ENCODE data around the gene MBP. TPM values are rescaled to one million over a fixed set of nuclear protein-coding genes. Genes with fewer than 3 reads are reported as not detected.

The MBP gene
- total RNA-seq, 1 experiment from 2014 or later: 4.5 TPM

DNA sequence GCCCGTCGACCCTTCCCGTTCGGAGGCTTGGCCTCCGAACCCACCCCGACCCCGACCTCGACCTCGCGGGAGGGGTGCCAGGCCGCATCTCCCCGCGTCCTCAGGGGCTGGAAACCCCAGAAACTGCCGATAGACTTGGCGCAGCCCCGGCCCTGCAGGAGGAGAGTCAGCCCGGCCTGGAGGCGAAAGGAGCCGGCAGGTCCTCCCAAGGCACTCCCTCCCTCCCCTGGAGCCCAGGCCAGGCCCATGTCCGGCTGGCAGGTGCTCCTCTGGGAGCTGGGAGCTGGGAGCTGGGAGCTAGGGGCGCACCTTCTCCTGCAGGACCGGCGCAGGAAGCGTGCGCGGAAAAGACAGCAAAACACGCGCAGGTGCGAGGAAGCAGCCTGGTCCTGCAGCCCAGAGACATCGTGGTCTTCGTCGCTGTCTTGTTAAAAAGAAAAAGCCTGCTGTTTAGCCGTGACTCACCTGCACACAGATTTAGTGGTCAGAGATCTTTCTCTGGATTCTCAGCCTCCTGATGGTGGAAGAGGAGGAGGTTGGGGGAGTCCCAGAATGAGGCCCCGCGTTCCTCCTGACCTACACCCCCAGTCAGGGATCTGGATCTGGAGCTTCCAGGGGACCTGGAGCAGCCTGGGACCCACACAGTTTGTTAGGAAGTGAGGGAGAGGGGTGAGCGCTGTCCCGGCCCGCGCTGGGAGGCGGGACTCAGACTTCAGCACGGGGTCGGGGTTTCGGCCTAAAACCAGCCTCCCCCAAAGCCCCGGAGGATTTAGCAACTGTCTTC lies 660 bp upstream of the MBP start:
- Histone ChIP-seq H3K4me3 (ENCODE audit: insufficient read depth, low read depth, low read length) (peak overlapping the region; percentile 72), H3K27me3 (ENCODE audit: control insufficient read depth, insufficient read depth, low read length) (peaks cover 38% of the 10 kb centered on the region), H3K36me3 (replicated peaks; ENCODE audit: control insufficient read depth, insufficient read depth, low read length) (no peaks in the 10 kb centered on the region)
- peak; percentile 85 for DNase-seq

DNA sequence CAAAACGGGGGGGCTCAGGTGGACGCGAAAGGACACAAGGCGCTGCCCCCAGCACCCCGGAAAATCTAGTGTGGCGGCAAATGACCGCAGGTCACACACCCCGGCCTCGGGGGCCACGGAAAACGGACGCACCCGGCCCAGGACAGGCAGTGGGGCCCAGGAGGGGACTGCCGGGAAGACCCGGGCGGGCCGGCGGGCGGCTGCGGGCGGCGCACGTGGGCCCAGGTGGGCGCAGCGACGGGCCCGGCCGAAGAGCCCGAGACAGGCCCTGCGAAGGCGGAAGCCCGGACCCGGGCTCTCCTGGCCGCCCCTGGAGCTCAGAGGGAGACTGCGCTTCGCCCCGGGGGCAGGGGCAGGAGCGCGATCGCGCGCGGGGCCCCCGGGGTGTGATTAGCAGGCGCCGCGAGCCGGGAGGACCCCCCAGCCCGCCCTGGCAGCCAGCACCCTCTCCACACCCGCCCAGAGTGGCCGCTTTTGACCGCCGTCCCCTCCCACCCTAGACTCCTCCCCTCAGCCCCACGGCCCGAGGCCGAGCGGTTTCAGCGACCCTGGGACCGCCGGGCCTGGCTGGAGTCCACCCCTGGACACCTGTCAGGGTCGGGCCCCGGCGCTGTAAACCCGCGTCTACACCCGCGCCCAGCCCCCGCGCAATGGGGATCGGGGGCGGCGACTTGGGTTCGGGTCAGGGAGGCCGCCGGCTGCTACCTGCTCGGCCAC lies 773 bp downstream of the MBP start:
- peak; percentile 85 for DNase-seq
- Histone ChIP-seq H3K36me3 (replicated peaks; ENCODE audit: control insufficient read depth, insufficient read depth, low read length) (no peaks in the 10 kb centered on the region), H3K27me3 (ENCODE audit: control insufficient read depth, insufficient read depth, low read length) (peaks cover 38% of the 10 kb centered on the region)

DNA sequence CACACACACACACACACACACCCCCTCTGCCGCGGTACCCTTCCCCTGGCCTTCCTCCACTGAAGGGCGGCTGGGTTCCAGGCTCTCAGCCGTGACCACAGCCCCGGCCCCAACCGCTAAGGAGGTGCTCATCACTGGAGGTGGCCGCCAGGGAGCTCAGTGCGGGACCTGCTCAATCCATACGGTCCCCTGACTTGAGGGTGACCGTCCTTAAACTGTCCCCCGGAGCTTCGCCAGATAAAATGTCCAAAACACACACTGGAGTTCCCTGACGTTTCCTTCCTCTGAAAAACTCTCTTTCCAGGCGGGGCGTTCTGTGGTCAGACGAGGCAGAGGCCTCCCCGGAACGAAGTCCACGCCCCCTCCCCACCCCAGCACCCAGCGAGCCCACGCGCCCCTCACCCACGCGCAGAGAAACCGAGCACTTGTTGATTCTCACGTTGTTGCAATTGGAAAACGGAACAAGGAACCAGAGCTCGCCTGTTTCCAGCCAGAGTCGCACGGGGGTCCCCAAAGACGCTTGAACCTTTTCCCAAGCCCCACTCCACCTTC lies 1.4 kb downstream of the MBP start:
- Histone ChIP-seq H3K27me3 (ENCODE audit: control insufficient read depth, insufficient read depth, low read length) (peaks cover 38% of the 10 kb centered on the region), H3K4me3 (ENCODE audit: insufficient read depth, low read depth, low read length) (peak overlapping the region; percentile 72), H3K36me3 (replicated peaks; ENCODE audit: control insufficient read depth, insufficient read depth, low read length) (no peaks in the 10 kb centered on the region)
- DNase-seq: peak; percentile 61

More for the DNA sequence above, 773 bp downstream of the MBP start:
- H3K4me3 ChIP-seq (ENCODE audit: insufficient read depth, low read depth, low read length): peak overlapping the region; percentile 72

DNA sequence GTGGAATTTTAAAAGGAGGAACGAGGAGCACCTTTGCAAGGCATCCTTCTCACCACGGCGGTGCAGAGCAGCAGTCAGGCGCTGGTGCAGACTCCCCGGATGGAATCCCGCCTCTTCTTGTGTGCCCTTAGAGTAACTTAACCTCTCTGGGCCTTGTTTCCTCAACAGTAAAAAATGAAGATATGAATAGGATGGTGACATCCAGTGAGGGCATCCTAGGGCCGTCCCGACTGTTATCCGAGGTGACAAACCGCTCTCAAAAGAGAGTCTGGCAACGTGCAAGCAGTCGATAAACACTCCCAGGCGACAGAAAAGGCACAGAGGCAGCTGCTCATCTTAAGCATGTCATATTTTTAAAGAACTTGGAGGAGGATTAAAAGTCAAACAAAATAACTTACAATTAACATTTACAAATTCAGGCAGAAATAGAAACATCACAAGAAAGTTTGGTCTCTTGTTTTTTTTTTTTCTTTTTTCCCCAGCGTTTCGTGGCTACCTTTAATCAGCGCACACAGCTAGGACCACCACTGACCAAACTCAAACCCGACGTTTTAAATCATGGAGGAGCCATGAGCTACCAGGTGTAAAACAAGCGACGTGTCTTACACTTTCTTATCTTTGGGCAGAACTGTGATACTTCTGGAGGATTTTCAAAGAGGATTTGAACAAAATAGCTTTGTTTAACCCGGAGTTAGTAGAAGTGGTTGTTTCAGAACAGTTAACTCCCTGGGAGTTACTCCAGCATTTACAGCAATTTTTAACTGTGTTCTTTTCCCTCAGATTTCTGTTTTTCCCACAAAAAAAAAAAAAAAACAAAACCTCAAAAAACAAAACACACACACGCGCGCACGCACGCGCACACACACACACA lies 2.1 kb downstream of the MBP start:
- no peaks in the 10 kb centered on the region for H3K36me3 ChIP-seq (replicated peaks; ENCODE audit: control insufficient read depth, insufficient read depth, low read length)
- H3K27me3 ChIP-seq (ENCODE audit: control insufficient read depth, insufficient read depth, low read length): peaks cover 38% of the 10 kb centered on the region
- H3K4me3 ChIP-seq (ENCODE audit: insufficient read depth, low read depth, low read length): no peak overlapping the region
- DNase-seq: no peak

DNA sequence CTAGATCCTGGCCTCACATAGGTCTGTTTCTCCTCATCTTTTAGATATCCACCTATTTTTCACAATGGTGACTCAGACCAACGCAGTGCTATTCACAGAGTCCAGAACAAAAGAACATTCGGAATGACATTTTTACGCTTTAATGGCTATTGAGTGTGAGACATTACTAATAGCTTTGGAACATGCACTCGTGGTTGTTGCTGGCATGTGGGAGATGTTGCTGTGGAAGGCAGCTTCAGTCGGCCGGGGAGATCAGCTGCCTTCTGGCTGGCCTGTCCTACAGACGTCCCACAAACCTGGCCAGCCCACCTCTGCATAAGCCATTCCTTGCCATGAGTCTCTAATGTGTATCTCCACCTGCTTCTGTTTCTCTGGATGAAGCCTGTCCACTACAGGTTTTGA lies 3.4 kb downstream of the MBP start:
- DNase-seq: no peak
- Histone ChIP-seq H3K27me3 (ENCODE audit: control insufficient read depth, insufficient read depth, low read length) (peaks cover 36% of the 10 kb centered on the region), H3K36me3 (replicated peaks; ENCODE audit: control insufficient read depth, insufficient read depth, low read length) (no peaks in the 10 kb centered on the region), H3K4me3 (ENCODE audit: insufficient read depth, low read depth, low read length) (no peak overlapping the region)

DNA sequence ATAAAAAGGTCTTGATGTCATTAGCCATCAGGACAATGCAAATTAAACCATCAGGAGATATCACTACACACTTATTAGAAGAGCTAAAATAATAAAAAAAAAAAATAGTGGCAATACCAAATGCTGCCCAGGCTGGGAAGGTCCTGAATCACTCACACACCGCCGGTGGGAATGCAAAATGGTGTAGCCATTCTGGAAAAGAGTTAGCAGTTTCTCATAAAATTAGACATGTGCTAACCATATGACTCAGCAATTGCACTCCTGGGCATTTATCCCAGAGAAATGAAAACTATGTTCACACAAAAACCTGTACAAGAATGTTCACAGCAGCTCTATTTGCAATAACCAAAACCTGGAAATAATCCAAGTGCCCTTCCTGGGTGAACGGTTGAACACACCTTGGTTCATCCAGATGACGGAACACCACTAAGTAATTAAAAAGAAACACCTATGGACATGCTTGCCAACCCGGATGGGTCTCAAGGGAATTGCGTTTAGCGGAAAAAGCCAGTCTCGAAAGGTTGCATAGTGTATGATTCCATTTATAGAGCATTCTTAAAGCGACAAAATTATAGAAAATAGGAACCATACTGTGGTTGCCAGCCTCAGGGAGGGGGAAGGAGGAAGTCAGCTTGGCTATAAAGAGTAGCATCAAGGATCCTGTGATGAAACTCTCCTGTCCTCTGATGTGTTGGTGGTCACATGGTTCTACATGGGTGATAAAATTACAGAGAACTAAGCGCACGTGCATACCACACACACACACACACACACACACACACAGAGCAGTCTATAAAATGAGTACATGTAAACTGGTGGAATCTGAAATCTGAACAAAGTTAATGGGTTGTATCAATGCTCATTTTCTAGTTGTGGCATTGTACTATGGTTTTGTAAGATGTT lies 4.6 kb downstream of the MBP start:
- Histone ChIP-seq H3K36me3 (replicated peaks; ENCODE audit: control insufficient read depth, insufficient read depth, low read length) (no peaks in the 10 kb centered on the region), H3K4me3 (ENCODE audit: insufficient read depth, low read depth, low read length) (no peak overlapping the region), H3K27me3 (ENCODE audit: control insufficient read depth, insufficient read depth, low read length) (peaks cover 25% of the 10 kb centered on the region)
- DNase-seq: no peak

DNA sequence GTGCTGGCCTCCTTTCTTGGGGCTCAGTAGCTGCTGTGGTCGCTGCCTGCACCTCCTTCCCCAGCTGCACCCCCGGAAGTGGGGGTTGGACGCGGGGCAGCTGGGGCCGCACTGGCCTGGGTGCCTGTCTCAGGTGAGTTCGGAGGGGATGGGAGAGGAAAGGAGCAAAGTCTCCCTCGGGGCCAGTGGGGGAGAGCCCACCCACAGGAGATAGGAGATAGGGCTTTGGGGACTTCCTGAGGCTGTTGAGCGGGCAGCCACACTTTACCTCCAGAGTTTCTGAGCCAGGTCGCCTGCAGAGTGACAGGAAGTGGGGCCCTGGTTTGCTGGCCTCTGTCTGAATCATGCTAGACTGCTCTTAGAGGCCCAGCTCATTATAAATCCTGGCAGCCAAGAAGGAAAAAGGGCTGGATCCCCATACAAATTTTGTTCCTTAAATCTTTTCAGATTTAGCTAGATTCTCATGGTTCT lies 8.1 kb downstream of the MBP start:
- no peak overlapping the region for H3K4me3 ChIP-seq (ENCODE audit: insufficient read depth, low read depth, low read length)
- peak; percentile 67 for DNase-seq
- no peaks in the 10 kb centered on the region for H3K36me3 ChIP-seq (replicated peaks; ENCODE audit: control insufficient read depth, insufficient read depth, low read length)
- H3K27me3 ChIP-seq (ENCODE audit: control insufficient read depth, insufficient read depth, low read length): no peaks in the 10 kb centered on the region; the same call in 1 of the 2 replicates

DNA sequence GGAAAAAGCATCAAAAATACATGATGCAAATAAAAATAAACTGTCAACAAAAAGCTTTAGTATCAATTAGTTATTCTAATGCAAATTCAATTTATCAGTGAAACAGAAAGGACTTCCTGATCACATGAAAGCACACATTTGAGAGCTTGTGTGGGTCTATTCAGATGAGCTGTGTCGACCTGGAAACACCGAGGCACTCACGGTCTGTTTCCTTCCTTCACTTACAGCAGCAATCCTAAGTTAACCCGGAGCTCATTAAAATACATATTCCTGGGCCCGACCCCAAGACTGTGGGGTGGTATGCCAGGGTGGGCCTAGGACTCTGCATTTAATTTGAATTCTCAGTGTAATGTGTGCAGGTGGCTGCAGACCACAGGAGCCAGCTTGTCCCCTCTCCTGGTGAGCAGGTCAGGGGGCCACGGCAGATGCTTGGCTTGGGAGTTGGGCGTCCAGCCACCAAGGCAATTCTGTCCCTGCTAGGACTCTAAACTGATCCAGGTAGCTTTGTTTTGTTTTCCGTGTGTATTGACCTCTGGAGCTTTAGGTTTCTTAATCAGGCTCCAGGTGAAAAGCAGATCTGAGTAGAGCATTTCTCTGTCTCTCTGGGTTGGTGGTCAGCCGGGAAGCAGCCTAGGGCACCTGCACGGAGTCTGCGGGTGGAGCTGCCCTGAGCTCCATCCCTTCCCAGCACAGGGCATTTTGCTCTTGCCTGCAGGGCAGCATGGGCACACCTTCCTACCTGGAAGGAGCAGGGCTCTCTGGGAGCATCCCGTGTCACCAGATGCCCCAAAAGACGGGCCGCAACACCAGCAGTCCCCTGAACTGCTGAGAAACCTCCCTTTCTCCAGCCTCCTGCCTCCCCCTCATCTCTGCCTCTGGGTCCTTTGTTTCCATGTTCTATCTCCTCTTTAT lies 9.0 kb downstream of the MBP start:
- H3K36me3 ChIP-seq (replicated peaks; ENCODE audit: control insufficient read depth, insufficient read depth, low read length): no peaks in the 10 kb centered on the region
- no peaks in the 10 kb centered on the region; the same call in 1 of the 2 replicates for H3K27me3 ChIP-seq (ENCODE audit: control insufficient read depth, insufficient read depth, low read length)
- DNase-seq: peak; percentile 54
- H3K4me3 ChIP-seq (ENCODE audit: insufficient read depth, low read depth, low read length): no peak overlapping the region

DNA sequence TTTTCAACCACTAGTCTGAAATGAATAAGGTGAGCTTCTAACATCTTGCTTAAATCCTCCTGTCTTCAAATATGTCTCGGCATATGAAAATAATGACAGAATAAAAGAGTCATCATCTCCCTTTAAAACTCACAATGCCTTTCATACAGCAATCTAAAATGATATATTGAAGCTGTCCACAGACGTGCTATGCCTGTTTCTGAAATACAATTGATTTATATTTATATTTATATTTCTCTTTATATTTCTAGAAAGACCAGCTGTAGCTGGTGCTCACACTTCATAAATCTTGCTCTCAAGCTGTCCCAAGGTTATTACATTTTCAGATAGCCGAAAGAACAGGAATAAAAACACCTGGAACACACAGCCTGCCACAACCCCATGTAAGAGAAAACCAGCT lies 11.1 kb downstream of the MBP start:
- H3K36me3 ChIP-seq (replicated peaks; ENCODE audit: control insufficient read depth, insufficient read depth, low read length): no peaks in the 10 kb centered on the region
- no peak for DNase-seq
- H3K27me3 ChIP-seq (ENCODE audit: control insufficient read depth, insufficient read depth, low read length): no peaks in the 10 kb centered on the region
- no peak overlapping the region for H3K4me3 ChIP-seq (ENCODE audit: insufficient read depth, low read depth, low read length)

DNA sequence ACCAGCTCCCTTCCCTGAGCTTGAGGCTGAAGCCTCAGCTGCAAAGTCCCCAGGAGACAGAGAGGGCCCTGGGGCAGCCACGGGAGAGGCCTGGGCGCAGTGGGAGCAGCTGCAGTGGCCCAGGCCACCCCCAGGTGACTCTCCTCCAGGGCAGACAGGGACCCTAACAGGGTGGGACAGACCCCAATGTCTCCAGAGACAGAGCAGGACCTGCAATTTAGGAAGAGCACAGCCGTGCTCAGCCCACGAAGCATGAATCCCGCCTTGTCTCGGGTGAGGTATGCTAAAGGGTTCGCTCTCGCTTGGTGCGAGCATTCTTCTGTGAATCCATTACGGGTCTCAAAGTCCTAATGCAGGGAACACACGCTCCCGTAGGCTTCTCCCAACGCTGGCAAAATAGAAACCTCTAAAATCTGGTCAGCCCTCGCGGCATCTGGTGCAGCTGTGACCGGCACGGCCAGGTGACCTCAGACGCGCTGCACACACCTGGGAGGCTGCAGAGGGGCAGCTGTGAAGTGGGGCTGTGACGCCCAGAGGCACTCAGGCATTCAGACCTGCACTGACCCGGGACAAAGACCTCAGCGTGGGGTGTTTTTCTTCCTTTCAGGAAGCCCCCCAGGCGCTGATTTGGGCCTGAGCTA lies 12.6 kb downstream of the MBP start:
- Histone ChIP-seq H3K36me3 (replicated peaks; ENCODE audit: control insufficient read depth, insufficient read depth, low read length) (no peaks in the 10 kb centered on the region), H3K4me3 (ENCODE audit: insufficient read depth, low read depth, low read length) (no peak overlapping the region), H3K27me3 (ENCODE audit: control insufficient read depth, insufficient read depth, low read length) (no peaks in the 10 kb centered on the region)
- DNase-seq: peak; percentile 58

DNA sequence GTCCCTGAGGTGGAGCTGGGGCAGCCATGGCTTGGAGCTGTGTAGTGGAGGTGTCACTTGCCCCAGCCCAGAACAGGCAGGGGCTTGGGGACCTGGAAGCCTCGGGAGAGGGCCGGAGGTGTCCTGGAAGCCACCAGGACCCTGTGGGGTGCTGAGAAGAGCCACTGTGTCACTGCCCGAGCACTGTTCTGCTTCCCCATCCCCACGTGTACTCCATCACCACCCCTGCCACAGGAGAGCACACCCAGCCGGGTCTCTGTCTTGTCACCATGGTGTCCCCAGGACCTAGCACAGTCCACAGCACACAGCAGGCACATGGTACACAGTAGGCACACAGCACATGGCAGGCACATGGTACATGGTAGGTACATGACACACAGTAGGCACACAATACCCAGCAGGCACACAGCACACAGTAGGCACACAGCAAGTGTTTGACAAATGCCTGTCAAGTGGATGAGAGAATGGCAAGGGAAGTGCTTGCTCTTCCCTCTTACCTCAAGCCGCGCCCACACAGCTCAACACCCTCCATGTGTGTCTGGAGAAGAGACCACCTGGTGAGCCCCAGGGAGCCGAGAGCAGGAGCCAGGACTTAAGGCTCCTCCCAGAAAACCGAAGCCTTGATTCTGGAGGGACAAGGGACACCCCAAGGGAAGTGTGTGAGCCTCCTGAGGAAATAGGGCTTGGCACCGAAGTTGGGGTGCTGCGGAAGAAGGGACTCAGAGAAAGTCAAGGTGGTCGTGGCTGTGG lies 13.3 kb downstream of the MBP start:
- no peaks in the 10 kb centered on the region for H3K36me3 ChIP-seq (replicated peaks; ENCODE audit: control insufficient read depth, insufficient read depth, low read length)
- no peak overlapping the region for H3K4me3 ChIP-seq (ENCODE audit: insufficient read depth, low read depth, low read length)
- DNase-seq: no peak
- no peaks in the 10 kb centered on the region for H3K27me3 ChIP-seq (ENCODE audit: control insufficient read depth, insufficient read depth, low read length)
